HG02588 (cell line): Measurements from ENCODE around the gene DEPDC7.
"Not testable (repeated sequence)": the region's sequence is repeated elsewhere in the genome, so short reads cannot be mapped to it uniquely, and the experiment has no call there.

Source experiments
- ATAC-seq: cut with Tn5 transposase; IDR thresholded peaks from one replicate; pipeline ENCODE4 v1.9.1; 2021; ENCODE audit warnings: mild to moderate bottlenecking, moderate library complexity; ENCODE audit not compliant: unreplicated experiment

DEPDC7 gene

GRCh38 chr11:33021937-33022336, 6.3 kb downstream of the DEPDC7 start:
- no peak for ATAC-seq

- no peak for ATAC-seq
These were observed 9.7 kb downstream of the DEPDC7 start for GRCh38 chr11:33025339-33025722.

GRCh38 chr11:33027233-33027632, 11.6 kb downstream of the DEPDC7 start:
- no peak for ATAC-seq

- no peak for ATAC-seq
These were observed 12.3 kb downstream of the DEPDC7 start for GRCh38 chr11:33027846-33028536.

GRCh38 chr11:33028537-33028914, 12.8 kb downstream of the DEPDC7 start:
- ATAC-seq: no peak

- not testable (repeated sequence) for ATAC-seq
These were observed 13.5 kb downstream of the DEPDC7 start for GRCh38 chr11:33029218-33029617.

- no peak for ATAC-seq
These were observed 17.8 kb downstream of the DEPDC7 start for GRCh38 chr11:33033493-33033892.

GRCh38 chr11:33035011-33035410, 19.3 kb downstream of the DEPDC7 start:
- no peak for ATAC-seq

GRCh38 chr11:33039274-33040032, 23.8 kb downstream of the DEPDC7 start, which contains the start of gene TCP11L1:
Gene TCP11L1, plus strand, starts transcription at chr11:33039572. Its CDS starts 4,202 bp downstream, at chr11:33043774.
- peak; percentile 76 for ATAC-seq

GRCh38 chr11:33040033-33040861, 24.6 kb downstream of the DEPDC7 start:
- ATAC-seq: peak; percentile 5

- ATAC-seq: no peak
These were observed 25.3 kb downstream of the DEPDC7 start for GRCh38 chr11:33040862-33041453.

GRCh38 chr11:33043221-33043830, 27.6 kb downstream of the DEPDC7 start:
- ATAC-seq: no peak

GRCh38 chr11:33044285-33044756, 28.6 kb downstream of the DEPDC7 start:
- ATAC-seq: no peak

- no peak for ATAC-seq
These were observed 30.0 kb downstream of the DEPDC7 start for GRCh38 chr11:33045551-33046255.

- not testable (repeated sequence) for ATAC-seq
These were observed 33.0 kb downstream of the DEPDC7 start for GRCh38 chr11:33048701-33049100.

- not testable (repeated sequence) for ATAC-seq
These were observed 34.1 kb downstream of the DEPDC7 start for GRCh38 chr11:33049565-33050408.

- no peak for ATAC-seq
These were observed 36.6 kb downstream of the DEPDC7 start for GRCh38 chr11:33052231-33052630.

GRCh38 chr11:33055375-33055774, 39.7 kb downstream of the DEPDC7 start:
- no peak for ATAC-seq

GRCh38 chr11:33057284-33057683, 41.6 kb downstream of the DEPDC7 start:
- ATAC-seq: no peak
